GM12875 (cell line): Measurements from ENCODE around the gene DDN.

Experiments
- H3K4me3 ChIP-seq: one replicate; pipeline ENCODE4 v1.5.1; 2011; ENCODE audit warnings: low read depth, low read length, control low read depth
- CTCF ChIP-seq: IDR thresholded peaks from 2 replicates; pipeline ENCODE4 v1.5.1; 2011; ENCODE audit warnings: low read depth, mild to moderate bottlenecking, control low read depth, inconsistent platforms, low read length, moderate library complexity, borderline replicate concordance; ENCODE audit not compliant: insufficient read depth

Gene DDN

GRCh38 chr12:48996794-48997718 lies 2.1 kb downstream of the DDN start:
- H3K4me3 ChIP-seq, result peak overlapping the region; percentile 76
- peak; percentile 88 for TF ChIP-seq CTCF

- H3K4me3 ChIP-seq, result no peak overlapping the region
- peak; percentile 93 for TF ChIP-seq CTCF
Measured at GRCh38 chr12:48995086-48995879, 3.9 kb downstream of the DDN start.

GRCh38 chr12:48994224-48995085 lies 4.7 kb downstream of the DDN start:
- TF ChIP-seq CTCF, result no peak

GRCh38 chr12:48993787-48994186 lies 5.4 kb downstream of the DDN start:
- no peak for TF ChIP-seq CTCF
- no peak overlapping the region for H3K4me3 ChIP-seq

More at GRCh38 chr12:48994224-48995085, 4.7 kb downstream of the DDN start:
- H3K4me3 ChIP-seq, result no peak overlapping the region

- TF ChIP-seq CTCF, result no peak
Measured at GRCh38 chr12:48991247-48992050, 7.7 kb downstream of the DDN start.

GRCh38 chr12:48990552-48990951 lies 8.6 kb downstream of the DDN start:
- no peak overlapping the region for H3K4me3 ChIP-seq
- TF ChIP-seq CTCF, result no peak

More at GRCh38 chr12:48991247-48992050, 7.7 kb downstream of the DDN start:
- no peak overlapping the region for H3K4me3 ChIP-seq
